A549 (cell line): Measurements from ENCODE around the gene ZNF785. TPM values are rescaled to one million over a fixed set of nuclear protein-coding genes. Genes with fewer than 3 reads are reported as not detected.

ENCODE experiments used
- ATAC-seq, 2 experiments: fragments of 200-7000 bp in 1 of 2; fragments of >200 bp in 1 of 2; cut with Nextera tagmentation in 1 of 2; cut with Tn5 transposase in 1 of 2; 3 replicates each; pipeline versions ENCODE4 v1.8.0 to v1.9.1; 2018 to 2020; ENCODE audit warnings: mild to moderate bottlenecking in 1 of 2, moderate library complexity in 1 of 2
- CTCF ChIA-PET: fragments of 300-600 bp; sonication (Branson Sonifier 250); formaldehyde crosslinking; extraction: SDS; loops from one replicate; lab custom pipeline; 2021; ENCODE audit warnings: antibody characterized with exemption, inconsistent platforms; lab: Yijun Ruan, JAX
- POLR2A ChIA-PET: fragments of 350-600 bp; formaldehyde crosslinking; extraction: SDS; loops from one replicate; lab custom pipeline; 2021; ENCODE audit warnings: antibody characterized with exemption, inconsistent platforms; lab: Yijun Ruan, JAX
- DNase-seq, 2 experiments: peaks; one replicate each; pipeline versions ENCODE4 v3.0.0 to v3.0.0-alpha.2; 2011 to 2016; ENCODE audit warnings: low read depth in 1 of 2, low spot score in 1 of 2
- FAIRE-seq: peaks from 2 replicates; lab custom pipeline; 2011; peaks lifted over from hg19 to GRCh38; lab: Jason Lieb, UNC
- H3K27ac ChIP-seq, 2 experiments: fragments of >200 bp; sonication (Bioruptor Twin); formaldehyde crosslinking; 3 replicates each; pipeline ENCODE4 v1.5.1; 2016 to 2017
- H3K4me1 ChIP-seq: fragments of >200 bp; sonication (Bioruptor Twin); formaldehyde crosslinking; 3 replicates; pipeline ENCODE4 v1.6.1; 2016
- H3K4me2 ChIP-seq: fragments of >200 bp; sonication (Bioruptor Twin); formaldehyde crosslinking; 3 replicates; pipeline ENCODE4 v1.6.1; 2016
- H3K4me3 ChIP-seq: fragments of >200 bp; sonication (Bioruptor Twin); formaldehyde crosslinking; 3 replicates; pipeline ENCODE4 v1.5.1; 2016
- H3K9me3 ChIP-seq: fragments of >200 bp; sonication (Bioruptor Twin); formaldehyde crosslinking; 3 replicates; pipeline ENCODE4 v1.6.1; 2016
- CHD2 ChIP-seq: fragments of 150-350 bp; IDR thresholded peaks from 2 replicates; pipeline ENCODE4 v1.6.1; 2014; ENCODE audit warnings: low read length; ENCODE audit not compliant: partially characterized antibody
- E2F6 ChIP-seq: IDR thresholded peaks from 2 replicates; pipeline ENCODE4 v1.6.1; 2012; ENCODE audit warnings: low read depth, borderline replicate concordance
- KDM5A ChIP-seq: fragments of 200-600 bp; sonication (generic); IDR thresholded peaks from 2 replicates; pipeline ENCODE4 v1.6.1; 2016; ENCODE audit warnings: antibody characterized with exemption, mild to moderate bottlenecking
- MYC ChIP-seq: IDR thresholded peaks from 2 replicates; pipeline ENCODE4 v1.6.1; 2012; ENCODE audit warnings: mild to moderate bottlenecking, inconsistent platforms, low read length, improper control_type of control experiment, borderline replicate concordance
- NPAS2 ChIP-seq: fragments of 250-450 bp; sonication (Bioruptor Pico); IDR thresholded peaks from 2 replicates; pipeline ENCODE4 v1.8.0; 2022; ENCODE audit warnings: mild to moderate bottlenecking, moderate library complexity, borderline replicate concordance
- NR3C1 ChIP-seq: fragments of >200 bp; sonication (Bioruptor Twin); formaldehyde crosslinking; IDR thresholded peaks from 3 replicates; pipeline ENCODE4 v1.6.1; 2017
- POLR2AphosphoS2 ChIP-seq: conservative IDR thresholded peaks from 2 replicates; pipeline ENCODE4 v1.6.1; 2012; ENCODE audit warnings: low read length, improper control_type of control experiment, inconsistent platforms
- RARB ChIP-seq: fragments of 250-450 bp; sonication (Bioruptor Pico); IDR thresholded peaks from 2 replicates; pipeline ENCODE4 v1.8.0; 2021; ENCODE audit warnings: mild to moderate bottlenecking, moderate library complexity
- REST ChIP-seq: fragments of 200-600 bp; sonication (generic); IDR thresholded peaks from 2 replicates; pipeline ENCODE4 v1.6.1; 2016; ENCODE audit warnings: antibody characterized with exemption, mild to moderate bottlenecking, moderate library complexity
- SREBF2 ChIP-seq: fragments of 450-650 bp; IDR thresholded peaks from 2 replicates; pipeline ENCODE4 v1.6.1; 2014; ENCODE audit warnings: mild to moderate bottlenecking, moderate library complexity
- USF2 ChIP-seq: fragments of 450-650 bp; IDR thresholded peaks from 2 replicates; pipeline ENCODE4 v1.6.1; 2014; ENCODE audit warnings: antibody characterized with exemption
- ZFP36 ChIP-seq: fragments of 450-650 bp; IDR thresholded peaks from 2 replicates; pipeline ENCODE4 v1.6.1; 2014; ENCODE audit warnings: borderline replicate concordance; ENCODE audit not compliant: partially characterized antibody
- ZSCAN20 ChIP-seq: fragments of 250-450 bp; sonication (Bioruptor Pico); IDR thresholded peaks from 2 replicates; pipeline ENCODE4 v1.8.0; 2022; ENCODE audit warnings: mild to moderate bottlenecking, moderate library complexity
- WGBS: methylation state at CpG from one replicate; pipeline ENCODE4 v1.1.6; 2017; ENCODE audit errors: missing lambda C conversion rate; 5-methylcytosine and 5-hydroxymethylcytosine counted together
- polyA plus RNA-seq, 4 experiments: library from polyadenylated mRNA; depleted of rRNA in 3 of 4; stranded (reverse); fragments of >200 nt; fragmentation: RNase III in 1 of 4; extraction: RNeasy Plus Mini Kit Qiagen cat#74134 plus additional on column Dnase treatment in 1 of 4; gene quantifications; 2 replicates in 3 of 4; 3 replicates in 1 of 4; pipeline ENCODE4 v1.2.3, GENCODE V29; 2011 to 2017

ZNF785 gene
- polyA plus RNA-seq, 2 of the 4 experiments (the other 2 are of a cell fraction) = not detected

- no peak for ATAC-seq
- CTCF ChIA-PET = interaction anchor here (0.6 to 3.0 kb wide), 5 partner anchors 13 to 126 kb away, joined by 3 to 10 read pairs (median 6); partner anchors contain the start of gene DCTPP1
- Histone ChIP-seq H3K4me2 (no peak overlapping the region), H3K4me1 (peaks cover 4% of the 10 kb centered on the region; the same call in 1 of the 3 replicates), H3K4me3 (no peak overlapping the region), H3K27ac (no peak overlapping the region), H3K9me3 (no peaks in the 10 kb centered on the region)
- no peak for DNase-seq
- no peak for TF ChIP-seq ZSCAN20
- no peak for TF ChIP-seq CHD2
- TF ChIP-seq POLR2AphosphoS2 = no peak
- no peak for TF ChIP-seq REST
- TF ChIP-seq KDM5A = no peak
- no peak for TF ChIP-seq ZFP36
- no peak for TF ChIP-seq NPAS2
- no peak for TF ChIP-seq SREBF2
- TF ChIP-seq RARB (CRISPR knock-in tag) = no peak
- TF ChIP-seq USF2 = no peak
- POLR2A ChIA-PET = no interaction called here
- no peak for FAIRE-seq
- WGBS = 96% methylated on average over 33 of the region's 69 CpGs
These were observed 30.0 kb downstream of the ZNF785 start for GRCh38 chr16:30555315-30556124.

- no peak overlapping the region for H3K27ac ChIP-seq
- no peak overlapping the region for H3K4me2 ChIP-seq
- FAIRE-seq = no peak
- H3K4me3 ChIP-seq = no peak overlapping the region
- H3K9me3 ChIP-seq = no peaks in the 10 kb centered on the region
- peaks cover 6% of the 10 kb centered on the region; the same call in 1 of the 3 replicates for H3K4me1 ChIP-seq
- CTCF ChIA-PET = interaction anchor here (1.1 to 3.0 kb wide), 4 partner anchors 13 to 125 kb away, joined by 4 to 10 read pairs (median 7); partner anchors contain the start of gene DCTPP1
- 96% methylated on average over 17 of the region's 18 CpGs for WGBS
- ATAC-seq = no peak
- DNase-seq = no peak
- TF ChIP-seq SREBF2 = no peak
- POLR2A ChIA-PET = no interaction called here
These were observed 30.8 kb downstream of the ZNF785 start for GRCh38 chr16:30554557-30555314.

- ATAC-seq (no peak), DNase-seq (no peak), FAIRE-seq (no peak)
- H3K4me3 ChIP-seq = no peak overlapping the region
- POLR2A ChIA-PET = no interaction called here
- CTCF ChIA-PET = interaction anchor here (1.9 to 3.0 kb wide), 3 partner anchors 17 to 76 kb away, joined by 5 to 10 read pairs (median 8); no protein-coding TSS in a partner anchor
- peaks cover 15% of the 10 kb centered on the region for H3K4me1 ChIP-seq
- no peak overlapping the region for H3K4me2 ChIP-seq
- no peak overlapping the region for H3K27ac ChIP-seq
- no peaks in the 10 kb centered on the region for H3K9me3 ChIP-seq
- WGBS = 93% methylated on average over 2 of the region's 2 CpGs
- no peak for TF ChIP-seq ZSCAN20
- TF ChIP-seq MYC = no peak
- no peak for TF ChIP-seq E2F6
- no peak for TF ChIP-seq NR3C1
- TF ChIP-seq RARB (CRISPR knock-in tag) = no peak
These were observed 32.1 kb downstream of the ZNF785 start for GRCh38 chr16:30553393-30553899.
